ENCODE measurements around the gene PLA2G2D. TPM values are rescaled to one million over a fixed set of nuclear protein-coding genes. Genes with fewer than 3 reads are reported as not detected.

Gene PLA2G2D, protein sequence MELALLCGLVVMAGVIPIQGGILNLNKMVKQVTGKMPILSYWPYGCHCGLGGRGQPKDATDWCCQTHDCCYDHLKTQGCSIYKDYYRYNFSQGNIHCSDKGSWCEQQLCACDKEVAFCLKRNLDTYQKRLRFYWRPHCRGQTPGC
- total RNA-seq (2014; rRNA removed; shearing (Covaris generic)): not detected in 2 replicates
- polyA plus RNA-seq (2014; cell fraction: nucleus; rRNA removed): not detected in 2 replicates

DNA sequence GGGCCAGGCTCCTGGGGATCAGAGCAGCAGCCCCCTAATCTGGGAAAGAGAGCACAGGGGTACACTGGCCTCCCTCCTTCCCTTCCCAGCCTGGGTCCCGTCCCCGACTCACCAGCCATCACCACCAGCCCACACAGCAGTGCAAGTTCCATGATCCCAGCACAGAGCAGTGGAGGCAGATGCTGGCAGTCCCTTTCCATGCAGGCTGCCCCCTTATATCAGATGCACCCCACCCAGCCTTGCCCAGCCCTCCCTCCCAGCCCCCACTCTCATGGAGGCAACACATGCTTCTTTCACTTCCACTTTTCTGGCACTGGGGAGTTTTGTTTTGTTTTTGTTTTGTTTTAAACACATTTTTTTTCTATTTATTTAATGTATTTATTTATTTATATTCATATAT lies at the start of gene PLA2G2D:
TSS of gene PLA2G2D (minus strand) at position 190 of the 400 bp plus-strand sequence. CDS start at position 152, 38 bp downstream.
- DNase-seq (ENCODE audit: extremely low read depth, low read depth): no peak

- DNase-seq (ENCODE audit: extremely low read depth, low read depth): no peak
Measured at GRCh38 chr1:20168564-20169491, 49.5 kb upstream of the PLA2G2D start.

DNA sequence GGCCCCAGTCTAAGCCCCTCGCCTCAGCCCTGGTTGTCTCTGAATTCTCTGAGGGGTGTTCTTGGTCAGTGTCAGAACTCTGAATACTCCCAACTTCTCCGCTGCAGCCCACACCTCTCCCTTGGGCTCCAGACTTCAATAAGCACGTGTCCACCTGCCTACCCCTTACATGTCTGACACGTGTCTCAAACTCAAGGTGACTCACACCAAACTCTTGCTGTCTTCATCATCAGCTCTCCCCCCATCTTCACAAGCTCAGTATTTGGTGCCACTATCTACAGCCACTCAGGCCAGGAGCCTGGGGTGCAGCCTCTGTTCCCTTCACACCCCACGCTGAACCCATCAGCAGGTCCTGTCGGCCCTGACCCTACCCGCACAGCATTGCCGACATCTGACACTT lies 47.8 kb upstream of the PLA2G2D start:
- no peak for DNase-seq (ENCODE audit: extremely low read depth, low read depth)

DNA sequence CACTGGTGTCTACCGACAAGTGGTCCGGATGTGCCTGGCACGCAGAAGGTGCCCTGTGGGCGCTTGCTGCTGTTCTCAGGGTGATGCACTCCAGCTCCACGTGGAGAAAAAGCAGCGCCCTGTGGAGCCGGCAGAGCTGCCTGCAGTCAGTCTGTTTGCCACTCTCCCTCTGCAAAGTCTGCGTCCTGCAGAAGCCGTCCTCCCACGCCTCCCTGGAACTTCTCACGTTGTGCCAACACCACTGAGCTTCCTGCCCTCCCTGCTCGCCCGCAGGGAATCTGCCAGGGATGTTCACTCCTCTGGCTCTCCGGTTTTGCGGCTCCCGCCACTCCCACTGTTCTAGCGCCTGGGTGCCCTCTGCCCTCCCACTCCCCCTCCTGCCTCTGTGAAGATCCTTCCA lies 46.7 kb upstream of the PLA2G2D start:
- DNase-seq (ENCODE audit: extremely low read depth, low read depth): no peak

- no peak for DNase-seq (ENCODE audit: extremely low read depth, low read depth)
Measured at GRCh38 chr1:20165522-20165951, 46.2 kb upstream of the PLA2G2D start.

GRCh38 chr1:20164694-20165202 lies 45.4 kb upstream of the PLA2G2D start:
- DNase-seq (ENCODE audit: extremely low read depth, low read depth): no peak

DNA sequence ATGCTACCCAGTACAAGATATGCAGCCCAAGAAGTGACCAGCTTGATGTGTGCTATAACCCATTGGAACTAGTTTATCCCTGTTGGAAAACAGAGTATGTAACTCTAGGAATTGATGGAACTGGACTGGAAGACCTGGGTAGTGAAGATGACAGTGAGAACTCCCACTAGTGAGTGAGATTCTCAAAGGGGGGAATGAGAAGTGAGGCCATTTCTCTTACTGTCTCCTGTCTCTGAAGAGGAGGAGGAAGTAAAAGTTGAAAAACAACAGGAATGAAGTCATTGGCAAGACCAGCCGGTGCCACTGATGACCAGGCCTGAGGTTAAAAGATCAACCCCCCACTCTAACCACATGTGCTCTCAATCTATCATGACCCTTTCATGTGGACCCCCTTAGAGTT lies 40.7 kb upstream of the PLA2G2D start:
- no peak for DNase-seq (ENCODE audit: extremely low read depth, low read depth)

GRCh38 chr1:20158358-20159070 lies 39.2 kb upstream of the PLA2G2D start:
- no peak for DNase-seq (ENCODE audit: extremely low read depth, low read depth)

GRCh38 chr1:20154301-20154831 lies 35.0 kb upstream of the PLA2G2D start:
- DNase-seq (ENCODE audit: extremely low read depth, low read depth): no peak

GRCh38 chr1:20153000-20153418 lies 33.7 kb upstream of the PLA2G2D start:
- no peak for DNase-seq (ENCODE audit: extremely low read depth, low read depth)

GRCh38 chr1:20152599-20152930 lies 33.2 kb upstream of the PLA2G2D start:
- no peak for DNase-seq (ENCODE audit: extremely low read depth, low read depth)

GRCh38 chr1:20151906-20152598 lies 32.7 kb upstream of the PLA2G2D start:
- DNase-seq (ENCODE audit: extremely low read depth, low read depth): peak; percentile 59

DNA sequence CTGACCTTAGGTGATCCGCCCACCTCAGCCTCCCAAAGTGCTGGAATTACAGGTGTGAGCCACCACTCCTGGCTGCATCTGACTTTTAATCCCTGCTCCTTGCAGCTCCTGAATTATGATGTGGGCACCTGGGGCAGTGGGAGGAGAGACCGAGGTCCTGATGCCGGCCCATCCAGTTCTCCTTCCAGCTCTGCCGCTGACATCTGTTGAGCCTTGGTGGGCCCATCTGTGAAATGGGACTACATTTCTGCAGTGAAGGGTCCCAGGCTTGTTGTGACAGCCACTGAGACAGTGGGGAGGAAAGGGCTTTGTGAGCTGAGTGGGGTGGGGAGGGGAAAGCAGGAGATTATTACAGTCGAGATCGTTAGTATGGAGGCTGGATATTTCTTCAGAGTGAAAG lies 31.6 kb upstream of the PLA2G2D start:
- DNase-seq (ENCODE audit: extremely low read depth, low read depth): no peak

- no peak for DNase-seq (ENCODE audit: extremely low read depth, low read depth)
Measured at GRCh38 chr1:20150326-20150705, 31.0 kb upstream of the PLA2G2D start.

- no peak for DNase-seq (ENCODE audit: extremely low read depth, low read depth)
Measured at GRCh38 chr1:20149601-20150325, 30.4 kb upstream of the PLA2G2D start.

- no peak for DNase-seq (ENCODE audit: extremely low read depth, low read depth)
Measured at GRCh38 chr1:20148571-20149500, 29.5 kb upstream of the PLA2G2D start.

GRCh38 chr1:20147846-20148570 lies 28.7 kb upstream of the PLA2G2D start:
- DNase-seq (ENCODE audit: extremely low read depth, low read depth): no peak
